ENCODE data around the gene TMEM89. TPM values are rescaled to one million over a fixed set of nuclear protein-coding genes. Genes with fewer than 3 reads are reported as not detected.
A peak's percentile ranks its signal among the peaks of the same experiment; 100 is the strongest.

TMEM89 gene
- total RNA-seq, 1 experiment from 2014 or later, result not detected

GRCh38 chr3:48634661-48635221 lies 13.2 kb upstream of the TMEM89 start:
- TSS peak; percentile 45 for BruUV-seq (replicated peaks)

GRCh38 chr3:48633743-48634142 lies 12.2 kb upstream of the TMEM89 start:
- peaks cover 10% of the 10 kb centered on the region for H3K36me3 ChIP-seq (ENCODE audit: low read depth, low read length)
- no peak for ATAC-seq
- POLR2A ChIA-PET (ENCODE audit: unreplicated experiment), result no interaction called here

More at GRCh38 chr3:48634661-48635221, 13.2 kb upstream of the TMEM89 start:
- intact Hi-C loops (cut with micrococcal nuclease), result loop anchor here (1.0 to 2.0 kb wide), 4 partner anchors 25 to 78 kb away; partner anchors contain the start of genes NCKIPSD, PFKFB4 and UQCRC1
- ChIA-PET CTCF (interaction anchor here (0.6 to 1.4 kb wide), 6 partner anchors 29 to 132 kb away, joined by 3 to 6 read pairs (median 4); partner anchors contain the start of genes PFKFB4 and UCN2), POLR2A (ENCODE audit: unreplicated experiment) (interaction anchor here (0.5 to 0.8 kb wide), 3 partner anchors 10 to 460 kb away, joined by 3 to 4 read pairs (median 3); no protein-coding TSS in a partner anchor)
- Histone ChIP-seq H3K4me2 (ENCODE audit: low read length) (peak overlapping the region; percentile 99), H3K4me1 (ENCODE audit: insufficient read depth, low read length) (peaks cover 26% of the 10 kb centered on the region), H3K27ac (ENCODE audit: low read length) (no peak overlapping the region; the same call in 1 of the 2 replicates), H3K79me2 (ENCODE audit: low read length) (peaks cover 22% of the 10 kb centered on the region), H3K9me3 (ENCODE audit: low read length) (no peaks in the 10 kb centered on the region), H3K36me3 (ENCODE audit: low read depth, low read length) (peaks cover 10% of the 10 kb centered on the region), H4K20me1 (ENCODE audit: low read length) (no peaks in the 10 kb centered on the region), H3K9me2 (replicated peaks; ENCODE audit: low read length) (no peaks in the 10 kb centered on the region), H3F3A (ENCODE audit: low read length, unreplicated experiment) (no peaks in the 10 kb centered on the region), H3K9ac (ENCODE audit: low read length) (peak overlapping the region; percentile 83), H3K27me3 (ENCODE audit: low read length) (no peaks in the 10 kb centered on the region), H3K4me3 (ENCODE audit: low read length) (peak overlapping the region; percentile 90), H2AFZ (ENCODE audit: low read length) (peak overlapping the region; percentile 90)
- ATAC-seq, result peak; percentile 52
- TF ChIP-seq CTCF (conservative IDR thresholded peaks at IDR 0.05; ENCODE audit: low read depth, low read length) (no peak), EZH2 (IDR thresholded peaks at IDR 0.05; ENCODE audit: low read length, unreplicated experiment) (no peak)
- DNase-seq, result peak; percentile 53

More at GRCh38 chr3:48633743-48634142, 12.2 kb upstream of the TMEM89 start:
- H3K27ac ChIP-seq (ENCODE audit: low read length), result no peak overlapping the region
- no peak overlapping the region for H2AFZ ChIP-seq (ENCODE audit: low read length)
- H3F3A ChIP-seq (ENCODE audit: low read length, unreplicated experiment), result no peaks in the 10 kb centered on the region
- no peak overlapping the region for H3K9ac ChIP-seq (ENCODE audit: low read length)
- H3K9me3 ChIP-seq (ENCODE audit: low read length), result no peaks in the 10 kb centered on the region
- no peaks in the 10 kb centered on the region for H3K9me2 ChIP-seq (replicated peaks; ENCODE audit: low read length)
- no peaks in the 10 kb centered on the region for H3K27me3 ChIP-seq (ENCODE audit: low read length)
- peaks cover 26% of the 10 kb centered on the region for H3K4me1 ChIP-seq (ENCODE audit: insufficient read depth, low read length)
- BruUV-seq (replicated peaks), result no TSS peak
- peaks cover 22% of the 10 kb centered on the region for H3K79me2 ChIP-seq (ENCODE audit: low read length)
- H3K4me2 ChIP-seq (ENCODE audit: low read length), result peak overlapping the region; percentile 99
- CTCF ChIA-PET, result no interaction called here
- intact Hi-C loops (cut with micrococcal nuclease), result loop anchor here (2.0 kb wide), 2 partner anchors 51 to 77 kb away; partner anchors contain the start of genes NCKIPSD and PFKFB4
- TF ChIP-seq EZH2 (IDR thresholded peaks at IDR 0.05; ENCODE audit: low read length, unreplicated experiment) (no peak), CTCF (conservative IDR thresholded peaks at IDR 0.05; ENCODE audit: low read depth, low read length) (no peak), EZH2phosphoT487 (IDR thresholded peaks at IDR 0.05; ENCODE audit: borderline replicate concordance, low read length) (no peak)
- H4K20me1 ChIP-seq (ENCODE audit: low read length), result no peaks in the 10 kb centered on the region
- H3K4me3 ChIP-seq (ENCODE audit: low read length), result peak overlapping the region; percentile 90
- no peak for DNase-seq

All from PC-3 (cell line).